H9 (cell line): ENCODE measurements around the gene CDK9. TPM values are rescaled to one million over a fixed set of nuclear protein-coding genes. Genes with fewer than 3 reads are reported as not detected.
A peak's percentile ranks its signal among the peaks of the same experiment; 100 is the strongest.

Source experiments
- DNase-seq: peaks from one replicate; pipeline ENCODE4 v3.0.0-alpha.2; 2017
- H2AFZ ChIP-seq: one replicate; pipeline ENCODE4 v1.6.1; 2013; ENCODE audit warnings: mild to moderate bottlenecking, low read length, control low read depth, moderate library complexity
- H2AK5ac ChIP-seq: 2 replicates; pipeline ENCODE4 v1.6.1; 2013; ENCODE audit warnings: low read length, control low read depth, mixed read lengths; ENCODE audit not compliant: insufficient read length
- H2BK120ac ChIP-seq: one replicate; pipeline ENCODE4 v1.6.1; 2013; ENCODE audit warnings: low read depth, mild to moderate bottlenecking, low read length, control low read depth, inconsistent platforms; ENCODE audit not compliant: poor library complexity, severe bottlenecking
- H2BK12ac ChIP-seq: 2 replicates; pipeline ENCODE4 v1.6.1; 2013; ENCODE audit warnings: low read length, control low read depth, mixed read lengths, low read depth; ENCODE audit not compliant: insufficient read length
- H2BK15ac ChIP-seq: 2 replicates; pipeline ENCODE4 v1.6.1; 2013; ENCODE audit warnings: low read depth, low read length, control low read depth
- H2BK20ac ChIP-seq: one replicate; pipeline ENCODE4 v1.6.1; 2013; ENCODE audit warnings: low read depth, mild to moderate bottlenecking, low read length, control low read depth, inconsistent platforms; ENCODE audit not compliant: poor library complexity, severe bottlenecking
- H2BK5ac ChIP-seq: 2 replicates; pipeline ENCODE4 v1.6.1; 2013; ENCODE audit warnings: low read length, control low read depth, mixed read lengths; ENCODE audit not compliant: insufficient read length
- H3K14ac ChIP-seq: 2 replicates; pipeline ENCODE4 v1.6.1; 2013; ENCODE audit warnings: low read length, control low read depth; ENCODE audit not compliant: insufficient read depth
- H3K18ac ChIP-seq: 2 replicates; pipeline ENCODE4 v1.6.1; 2013; ENCODE audit warnings: low read depth, mild to moderate bottlenecking, mixed read lengths, low read length, control low read depth; ENCODE audit not compliant: insufficient read length
- H3K23ac ChIP-seq: 2 replicates; pipeline ENCODE4 v1.6.1; 2013; ENCODE audit warnings: low read length, control low read depth, mixed read lengths, low read depth; ENCODE audit not compliant: insufficient read length
- H3K23me2 ChIP-seq: 2 replicates; pipeline ENCODE4 v1.6.1; 2013; ENCODE audit warnings: low read depth, mild to moderate bottlenecking, mixed read lengths, low read length, control low read depth; ENCODE audit not compliant: insufficient read length, poor library complexity, severe bottlenecking
- H3K27ac ChIP-seq: 2 replicates; pipeline ENCODE4 v1.5.1; 2013; ENCODE audit warnings: low read length, control low read depth, mixed read lengths, low read depth; ENCODE audit not compliant: insufficient read length
- H3K27me3 ChIP-seq: 2 replicates; pipeline ENCODE4 v1.6.1; 2013; ENCODE audit warnings: low read length, control low read depth, inconsistent platforms; ENCODE audit not compliant: insufficient read depth
- H3K4ac ChIP-seq: 2 replicates; pipeline ENCODE4 v1.6.1; 2013; ENCODE audit warnings: low read depth, mild to moderate bottlenecking, control low read depth, inconsistent platforms, low read length, moderate library complexity
- H3K4me1 ChIP-seq: 2 replicates; pipeline ENCODE4 v1.6.1; 2013; ENCODE audit warnings: low read length, control low read depth, inconsistent platforms; ENCODE audit not compliant: insufficient read depth
- H3K4me2 ChIP-seq: 2 replicates; pipeline ENCODE4 v1.6.1; 2013; ENCODE audit warnings: low read length, control low read depth, mixed read lengths; ENCODE audit not compliant: insufficient read length, insufficient read depth
- H3K56ac ChIP-seq: 2 replicates; pipeline ENCODE4 v1.6.1; 2013; ENCODE audit warnings: low read depth, mild to moderate bottlenecking, mixed read lengths, low read length, control low read depth; ENCODE audit not compliant: insufficient read length
- H3K79me1 ChIP-seq: 2 replicates; pipeline ENCODE4 v1.6.1; 2013; ENCODE audit warnings: low read depth, mild to moderate bottlenecking, moderate library complexity, low read length, control low read depth, inconsistent platforms; ENCODE audit not compliant: insufficient read depth, poor library complexity, severe bottlenecking
- H3K79me2 ChIP-seq: 2 replicates; pipeline ENCODE4 v1.6.1; 2013; ENCODE audit warnings: low read length, control low read depth, inconsistent platforms; ENCODE audit not compliant: insufficient read depth
- H3K9ac ChIP-seq: 2 replicates; pipeline ENCODE4 v1.6.1; 2013; ENCODE audit warnings: low read length, control low read depth, mixed read lengths; ENCODE audit not compliant: insufficient read length; ENCODE audit errors: extremely low read depth
- H3K9me3 ChIP-seq: one replicate; pipeline ENCODE4 v1.6.1; 2013; ENCODE audit warnings: low read depth, low read length, inconsistent platforms; ENCODE audit not compliant: control insufficient read depth
- H3T11ph ChIP-seq: one replicate; pipeline ENCODE4 v1.6.1; 2013; ENCODE audit warnings: mild to moderate bottlenecking, low read length, control low read depth, inconsistent platforms
- H4K20me1 ChIP-seq: one replicate; pipeline ENCODE4 v1.6.1; 2013; ENCODE audit not compliant: control insufficient read depth, insufficient read length, insufficient read depth
- H4K5ac ChIP-seq: 2 replicates; pipeline ENCODE4 v1.6.1; 2013; ENCODE audit warnings: low read depth, mild to moderate bottlenecking, mixed read lengths, low read length, control low read depth; ENCODE audit not compliant: insufficient read length
- H4K8ac ChIP-seq: replicated peaks from 2 replicates; pipeline ENCODE4 v1.6.1; 2013; ENCODE audit warnings: low read length, control low read depth, mixed read lengths, low read depth; ENCODE audit not compliant: insufficient read length
- H4K91ac ChIP-seq: 2 replicates; pipeline ENCODE4 v1.6.1; 2013; ENCODE audit warnings: low read depth, mild to moderate bottlenecking, moderate library complexity, mixed read lengths, low read length, control low read depth; ENCODE audit not compliant: insufficient read length
- H3K27ac Mint-ChIP-seq, 3 experiments: 2 replicates in 2 of 3; 3 replicates in 1 of 3; pipeline ENCODE4 v1.8.0; 2020 to 2021; ENCODE audit warnings: mixed read lengths in 3 of 3, mild to moderate bottlenecking in 1 of 3, moderate library complexity in 1 of 3
- H3K27me3 Mint-ChIP-seq: 2 replicates; pipeline ENCODE4 v1.8.0; 2021; ENCODE audit warnings: low read depth, mild to moderate bottlenecking, moderate library complexity, mixed read lengths
- H3K36me3 Mint-ChIP-seq, 3 experiments: 2 replicates in 2 of 3; 3 replicates in 1 of 3; pipeline ENCODE4 v1.8.0; 2020 to 2021; ENCODE audit warnings: low read depth in 3 of 3, mixed read lengths in 3 of 3; ENCODE audit not compliant: insufficient read depth in 1 of 3
- H3K4me1 Mint-ChIP-seq, 2 experiments: 2 replicates each; pipeline ENCODE4 v1.8.0; 2020; ENCODE audit warnings: mixed read lengths in 2 of 2
- H3K4me3 Mint-ChIP-seq, 2 experiments: 2 replicates in 1 of 2; 3 replicates in 1 of 2; pipeline ENCODE4 v1.8.0; 2020 to 2021; ENCODE audit warnings: mild to moderate bottlenecking in 2 of 2, mixed read lengths in 2 of 2, moderate library complexity in 1 of 2
- H3K9me3 Mint-ChIP-seq, 2 experiments: 2 replicates in 1 of 2; 3 replicates in 1 of 2; pipeline ENCODE4 v1.8.0; 2020; ENCODE audit warnings: mild to moderate bottlenecking in 2 of 2, mixed read lengths in 2 of 2, moderate library complexity in 1 of 2
- CTCF ChIP-seq: fragments of 200-600 bp; sonication (generic); conservative IDR thresholded peaks from 3 replicates; pipeline ENCODE4 v1.8.0; 2021; ENCODE audit warnings: antibody characterized with exemption, mild to moderate bottlenecking
- WGBS: extraction: QIAGEN DNeasy Blood & Tissue Kit; methylation state at CpG from one replicate; pipeline ENCODE4 v1.1.7; 2013; ENCODE audit warnings: missing lambda C conversion rate, low lambda C conversion rate, mixed read lengths; ENCODE audit not compliant: insufficient read length; ENCODE audit errors: extremely low coverage; 5-methylcytosine and 5-hydroxymethylcytosine counted together
- total RNA-seq: library from RNA; stranded (reverse); gene quantifications from 2 replicates; pipeline ENCODE4 v1.2.1, GENCODE V29; 2021

CDK9 gene
- total RNA-seq, 1 experiment from 2014 or later = 85.7 TPM

- Histone ChIP-seq H3K56ac (no peak overlapping the region), H2BK120ac (no peak overlapping the region), H3K4me1 (no peaks in the 10 kb centered on the region; the same call in 1 of the 2 replicates), H2BK5ac (no peak overlapping the region), H3K27ac (no peak overlapping the region), H3K27me3 (no peaks in the 10 kb centered on the region; the same call in 1 of the 2 replicates), H2BK20ac (no peak overlapping the region), H4K20me1 (no peaks in the 10 kb centered on the region), H3K4me2 (no peak overlapping the region), H2AK5ac (no peak overlapping the region), H3K23ac (no peak overlapping the region), H3K79me1 (peaks cover 13% of the 10 kb centered on the region), H3T11ph (no peak overlapping the region), H2AFZ (no peak overlapping the region), H3K23me2 (peaks cover 2% of the 10 kb centered on the region), H4K5ac (no peak overlapping the region), H3K9ac (no peak overlapping the region), H3K18ac (no peak overlapping the region), H2BK15ac (no peak overlapping the region), H4K91ac (no peak overlapping the region), H4K8ac (no peak overlapping the region), H3K9me3 (no peaks in the 10 kb centered on the region), H3K79me2 (peaks cover 3% of the 10 kb centered on the region; the same call in 1 of the 2 replicates), H3K4ac (no peak overlapping the region), H2BK12ac (no peak overlapping the region), H3K14ac (no peak overlapping the region)
- Mint-ChIP-seq H3K4me1 (peaks cover 7 to 36% of the 10 kb centered on the region in 2 experiments), H3K27me3 (peaks cover 6% of the 10 kb centered on the region), H3K27ac (no peak overlapping the region), H3K36me3 (peaks cover 15 to 17% (median 17%) of the 10 kb centered on the region in 3 experiments), H3K9me3 (no peaks in the 10 kb centered on the region), H3K4me3 (peak overlapping the region in 1 of 2 experiments; percentile 35; a peak in 1 of 5 replicates)
- WGBS = no CpG with 5 or more reads among the region's 20 CpGs
- TF ChIP-seq CTCF = no peak
- DNase-seq = no peak
These were observed 2.5 kb upstream of the CDK9 start for GRCh38 chr9:127783111-127784008.
